ENCODE measurements around the gene ZNF764.

GRCh38 chr16:30539000-30539964 lies 18.9 kb downstream of the ZNF764 start:
- TF ChIP-seq CTCF (IDR thresholded peaks at IDR 0.05 in 2 of 3, conservative IDR thresholded peaks at IDR 0.05 in 1 of 3; ENCODE audit: borderline replicate concordance in 1 of 3, insufficient read depth in 1 of 3, low read depth in 2 of 3, low read length in 2 of 3) (no peak), SP1 (IDR thresholded peaks at IDR 0.05; ENCODE audit: low read depth) (no peak), POLR2A (IDR thresholded peaks at IDR 0.05; ENCODE audit: borderline replicate concordance, extremely low read depth, insufficient read depth, insufficient read length) (no peak)

Data from HCT116 (cell line).